ENCODE measurements around the gene TNC.

- TF ChIP-seq EZH2 (IDR thresholded peaks at IDR 0.05; ENCODE audit: insufficient read depth, poor library complexity, severe bottlenecking) (no peak), EZH2phosphoT487 (IDR thresholded peaks at IDR 0.05; ENCODE audit: insufficient read depth, low read depth) (no peak)
These were observed 31.5 kb downstream of the TNC start for GRCh38 chr9:115086461-115086860.

Measured in GM23248 (cell line).